DMS53 treated with DMSO at 0.1 percent for 48 hours (cell line): ENCODE results near the gene SPARCL1.
"Not testable (repeated sequence)": the region's sequence is repeated elsewhere in the genome, so short reads cannot be mapped to it uniquely, and the experiment has no call there.

Experiments used
- DNase-seq: peaks from one replicate; lab custom pipeline; 2025; ENCODE audit not compliant: unreplicated experiment; lab: John Stamatoyannopoulos, UW

Gene SPARCL1

DNA sequence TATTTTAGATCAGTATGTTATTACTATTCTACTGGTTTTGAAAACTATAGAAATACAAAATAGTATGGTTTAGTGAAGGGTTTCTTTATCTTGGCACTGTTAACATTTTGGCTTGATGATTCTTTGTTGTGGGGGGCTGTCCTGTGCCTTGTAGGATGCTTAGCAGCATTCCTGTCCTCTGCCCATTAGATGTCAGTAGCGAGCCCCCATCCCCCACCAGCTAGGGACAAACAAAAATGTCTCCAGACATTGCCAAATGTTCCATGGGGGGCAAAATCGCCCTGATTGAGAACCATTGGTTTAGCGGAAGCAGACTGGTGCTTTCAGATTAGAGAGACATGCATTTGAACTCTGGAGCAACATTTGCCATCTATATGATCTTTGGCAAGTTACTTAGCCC, 23.3 kb downstream of the SPARCL1 start:
- no peak for DNase-seq

DNA sequence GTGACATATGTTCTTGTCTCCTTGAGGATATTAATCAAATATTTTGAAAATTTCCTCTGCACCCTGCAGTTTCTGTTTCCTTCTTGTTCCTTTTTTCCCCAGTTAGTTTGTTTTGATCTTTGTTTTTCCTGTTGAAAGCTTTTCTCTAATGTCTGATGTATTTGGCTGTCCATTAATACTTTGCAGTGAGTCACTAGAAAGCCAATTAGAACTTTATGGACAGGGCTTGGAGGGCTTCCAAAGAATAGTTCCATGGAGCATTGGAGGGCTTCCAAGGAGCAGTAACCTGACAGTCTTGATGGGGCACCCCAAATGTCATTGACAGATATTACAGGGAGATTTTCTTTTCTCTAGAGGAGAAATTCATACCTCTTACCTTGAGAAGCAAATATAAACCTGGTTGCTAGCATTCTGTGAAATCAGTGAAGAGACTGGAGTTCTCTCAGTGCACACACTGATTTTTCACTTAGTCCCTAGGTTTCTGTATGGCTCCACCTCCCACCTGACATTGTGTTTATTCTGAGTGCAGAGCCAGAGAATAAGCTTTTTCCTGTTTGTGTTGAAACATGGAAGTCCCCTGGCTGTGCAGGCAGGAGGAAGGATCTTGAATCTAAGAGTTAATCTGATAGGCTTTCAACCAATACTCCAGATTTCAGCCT, 26.5 kb downstream of the SPARCL1 start:
- no peak for DNase-seq

DNA sequence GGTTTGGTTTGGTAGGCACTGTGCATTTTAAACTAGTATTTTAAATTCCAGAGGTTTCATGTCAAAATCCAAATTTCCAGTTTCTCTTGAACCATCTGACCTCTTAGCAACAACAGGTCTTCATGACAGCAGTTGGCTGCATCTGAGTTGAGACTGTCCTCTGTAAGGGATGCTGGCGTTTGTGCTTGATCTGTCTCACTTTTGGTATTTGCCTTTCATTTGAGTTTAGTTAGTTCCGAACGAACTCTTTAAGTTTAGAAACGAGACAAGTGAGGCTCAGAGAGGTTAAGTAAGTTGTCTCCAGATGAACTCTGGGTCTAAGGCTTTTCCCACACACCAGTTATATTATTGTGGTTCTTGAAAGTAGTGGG, 29.1 kb downstream of the SPARCL1 start:
- DNase-seq: no peak

DNA sequence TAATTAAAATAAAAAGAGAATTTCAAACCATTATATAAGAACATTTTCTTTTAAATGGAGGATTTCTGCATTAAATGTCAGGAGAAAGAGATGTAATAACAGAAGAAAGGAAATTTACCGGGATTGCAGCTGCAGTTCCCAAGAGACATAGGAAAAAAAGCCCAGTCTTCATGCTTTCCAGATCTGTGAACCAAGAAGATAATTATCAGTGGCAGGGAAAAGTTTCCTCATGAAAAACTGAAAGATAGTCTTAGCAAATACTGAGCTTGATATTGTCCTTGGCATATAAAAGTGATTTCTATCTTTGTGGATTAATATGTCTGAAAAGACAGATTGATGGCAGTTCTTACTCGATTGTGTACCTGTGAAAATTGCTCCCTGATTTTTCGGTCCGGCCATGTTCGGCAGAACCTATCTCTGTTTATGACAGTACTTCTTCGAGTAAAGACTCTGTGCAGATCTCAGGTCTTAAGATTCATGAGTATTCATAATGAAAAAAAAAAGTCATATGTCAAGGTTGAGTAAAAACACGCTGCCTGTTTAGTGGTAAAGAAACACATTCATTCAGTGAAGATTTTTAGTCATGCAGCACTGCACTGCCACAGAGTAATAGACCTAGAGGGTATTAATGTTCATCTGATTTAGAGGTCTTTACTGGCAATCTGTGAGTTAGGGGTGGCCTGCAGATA, 29.6 kb downstream of the SPARCL1 start:
- no peak for DNase-seq

DNA sequence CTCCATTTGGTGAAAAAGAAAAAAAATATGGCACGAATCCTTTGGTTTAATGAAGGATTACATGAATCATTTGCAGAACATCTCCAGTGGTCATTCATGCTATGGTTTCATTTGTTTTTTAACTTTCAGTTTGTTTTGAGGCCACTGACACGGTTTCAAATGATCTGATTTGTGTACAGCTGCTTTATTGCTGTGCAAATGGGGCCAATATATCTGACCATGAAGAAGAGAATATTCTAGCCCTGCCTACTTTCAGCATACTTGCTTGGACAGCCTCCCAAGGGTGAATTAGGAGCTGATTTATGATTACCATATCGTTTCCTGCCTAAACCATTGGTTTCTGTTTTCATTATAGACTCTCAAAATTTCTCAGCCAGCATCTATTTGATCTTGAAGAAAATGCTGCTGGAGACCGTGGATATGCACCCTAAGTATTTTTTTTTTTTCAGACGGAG, 30.7 kb downstream of the SPARCL1 start:
- DNase-seq: peak; percentile 37

DNA sequence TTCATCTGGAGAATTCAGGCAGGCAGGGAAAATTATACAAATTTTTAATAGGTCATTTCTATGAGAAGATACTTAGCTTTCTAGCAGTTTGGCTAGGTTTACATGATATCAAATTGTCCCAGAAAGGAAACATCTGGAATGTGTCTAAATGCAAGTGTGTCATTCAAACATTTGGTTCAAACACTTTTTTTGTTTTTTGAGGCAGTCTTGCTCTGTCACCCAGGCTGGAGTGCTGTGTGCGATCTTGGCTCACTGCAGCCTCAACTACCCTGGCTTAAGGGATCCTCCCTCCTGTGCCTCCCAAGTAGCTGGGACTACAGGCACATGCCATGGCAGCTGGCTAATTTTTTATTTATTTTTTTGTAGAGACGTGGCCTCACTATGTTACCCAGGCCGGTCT, 31.6 kb downstream of the SPARCL1 start:
- no peak for DNase-seq

DNA sequence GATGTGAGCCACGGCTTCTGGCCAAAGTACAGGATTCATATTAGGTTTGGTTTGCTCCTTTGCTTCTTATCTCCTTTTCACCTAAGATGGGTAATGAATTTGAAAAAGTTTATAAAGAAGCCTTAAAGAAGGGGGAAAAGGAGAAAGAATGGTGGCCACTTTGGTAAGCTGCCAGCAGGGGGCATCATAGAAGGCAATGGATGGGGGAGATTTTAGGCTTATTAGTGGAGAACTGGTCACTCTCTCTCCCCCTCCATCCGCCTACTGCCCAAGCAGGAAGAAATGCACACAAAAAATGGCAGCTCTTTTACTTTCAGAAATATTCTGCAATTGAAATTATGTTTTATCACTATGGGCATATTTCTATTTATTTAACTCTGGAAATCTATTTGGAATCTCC, 32.0 kb downstream of the SPARCL1 start:
- no peak for DNase-seq

DNA sequence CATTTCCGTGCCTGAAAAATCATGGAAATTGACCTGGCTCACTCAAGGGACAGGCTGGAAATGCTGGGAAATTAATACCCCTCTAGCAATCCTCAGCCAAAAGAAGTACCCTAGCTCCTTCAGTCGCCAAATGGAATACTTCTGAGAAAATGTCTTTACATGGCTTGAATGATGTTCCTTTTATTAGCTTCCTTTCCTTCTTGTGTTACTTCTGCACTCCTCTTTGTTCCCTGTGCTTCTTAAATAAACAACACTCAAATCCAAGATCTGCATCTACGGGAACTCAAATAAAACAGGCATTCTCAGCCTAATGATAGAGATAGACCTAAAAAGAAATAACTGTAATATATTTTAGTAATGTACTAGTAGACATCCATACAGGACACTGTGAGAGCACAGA, 36.1 kb downstream of the SPARCL1 start:
- no peak for DNase-seq

DNA sequence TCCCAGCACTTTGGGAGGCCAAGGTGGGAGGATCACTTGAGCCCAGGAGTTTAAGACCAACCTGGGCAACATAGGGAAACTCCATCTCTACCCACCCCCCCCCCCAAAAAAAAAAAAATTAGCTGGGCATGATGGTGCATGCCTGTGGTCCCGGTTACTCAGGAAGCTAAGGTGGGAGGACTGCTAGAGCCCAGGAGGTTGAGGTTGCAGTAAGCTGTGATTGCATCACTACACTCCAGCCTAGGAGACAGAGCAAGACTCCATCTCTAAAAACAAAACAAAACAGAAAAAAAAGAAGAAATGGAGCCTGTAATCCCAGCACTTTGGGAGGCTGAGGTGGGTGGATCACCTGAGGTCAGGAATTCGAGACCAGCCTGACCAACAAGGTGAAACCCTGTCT, 37.3 kb downstream of the SPARCL1 start:
- not testable (repeated sequence) for DNase-seq

DNA sequence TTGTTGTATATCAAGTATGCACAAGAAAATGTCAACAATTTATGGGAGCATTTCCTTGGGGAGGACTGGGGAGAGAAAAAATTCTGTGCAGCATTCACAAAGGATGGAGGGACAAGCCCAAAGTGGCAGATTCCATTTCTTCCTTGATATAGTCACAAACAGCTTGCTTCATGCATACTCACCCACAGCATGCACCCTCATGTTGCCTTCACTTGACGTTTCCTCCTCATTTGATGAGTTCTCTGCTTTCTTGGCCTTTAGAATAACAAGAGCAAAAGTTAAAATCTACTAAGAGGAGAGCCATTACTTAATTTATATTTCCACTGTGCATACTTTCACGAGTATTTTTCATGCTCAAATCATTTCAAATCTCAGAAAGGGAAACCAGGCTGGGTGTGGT, 37.7 kb downstream of the SPARCL1 start:
- no peak for DNase-seq

DNA sequence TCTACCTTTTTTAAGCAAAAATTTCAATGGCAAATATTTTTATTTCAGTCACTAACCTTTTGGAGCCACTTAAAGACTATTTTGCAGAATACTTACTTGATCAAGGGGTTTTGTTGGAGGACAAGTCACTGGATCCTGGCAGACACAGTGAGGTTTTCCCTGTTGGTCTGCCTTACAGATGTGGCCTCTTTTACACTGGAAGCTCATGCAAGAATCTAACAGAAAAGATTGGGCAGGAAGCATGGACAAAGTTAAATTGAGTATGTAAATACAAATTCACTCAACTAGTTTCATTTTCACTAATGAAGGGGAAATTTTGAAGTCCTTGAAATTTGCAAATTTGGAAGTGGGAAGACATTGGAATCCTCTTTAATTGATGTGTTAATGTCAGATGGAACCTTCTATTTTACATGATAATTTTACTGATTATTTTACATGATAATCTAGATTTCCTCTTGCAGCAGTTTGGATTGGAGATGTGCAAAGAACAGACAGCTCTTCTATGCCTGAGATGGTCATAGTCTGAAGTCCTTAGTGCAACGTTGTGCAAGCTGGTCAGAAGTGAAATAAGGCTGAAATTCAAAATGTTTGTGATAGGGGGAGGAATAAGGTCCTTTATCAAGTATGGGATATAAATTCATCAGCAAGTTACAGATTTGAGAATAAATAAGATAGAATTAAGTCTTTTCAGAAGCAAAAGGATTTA, 38.4 kb downstream of the SPARCL1 start:
- no peak for DNase-seq

DNA sequence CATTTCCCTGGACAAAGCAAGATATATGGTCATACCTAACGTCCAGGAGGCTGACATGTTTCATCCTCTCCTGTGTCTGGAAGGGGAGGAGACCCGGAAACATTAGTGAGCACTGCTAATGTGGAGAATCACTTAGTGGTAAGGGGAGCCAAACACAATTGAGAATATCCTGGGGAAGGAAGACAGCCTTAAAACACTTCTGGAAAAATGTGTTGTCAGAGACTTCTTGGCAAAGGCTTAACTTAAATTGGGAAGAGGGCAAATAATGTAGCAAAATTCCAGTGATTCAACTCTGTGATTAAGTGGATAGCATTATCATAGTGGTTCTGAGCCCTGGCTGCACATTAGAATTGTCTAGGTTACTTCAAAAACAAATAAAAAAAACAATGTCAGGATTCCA, 39.5 kb downstream of the SPARCL1 start:
- DNase-seq: no peak

DNA sequence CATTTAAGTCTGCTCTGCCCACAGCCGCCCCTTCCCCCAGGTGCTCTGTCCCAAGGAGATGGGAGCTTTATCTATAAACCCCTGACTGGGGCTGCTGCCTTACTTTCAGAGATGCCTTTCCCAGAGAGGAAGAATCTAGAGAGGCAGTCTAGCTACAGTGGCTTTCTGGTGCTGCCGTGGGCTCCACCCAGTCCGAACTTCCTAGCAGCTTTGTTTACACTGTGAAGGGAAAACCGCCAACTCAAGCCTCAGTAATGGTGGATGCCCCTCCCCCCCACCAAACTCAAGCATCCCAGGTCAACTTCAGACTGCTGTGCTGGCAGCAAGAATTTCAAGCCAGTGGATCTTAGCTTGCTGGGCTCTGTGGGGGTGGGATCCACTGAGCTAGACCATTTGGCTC, 40.5 kb downstream of the SPARCL1 start:
- not testable (repeated sequence) for DNase-seq

DNA sequence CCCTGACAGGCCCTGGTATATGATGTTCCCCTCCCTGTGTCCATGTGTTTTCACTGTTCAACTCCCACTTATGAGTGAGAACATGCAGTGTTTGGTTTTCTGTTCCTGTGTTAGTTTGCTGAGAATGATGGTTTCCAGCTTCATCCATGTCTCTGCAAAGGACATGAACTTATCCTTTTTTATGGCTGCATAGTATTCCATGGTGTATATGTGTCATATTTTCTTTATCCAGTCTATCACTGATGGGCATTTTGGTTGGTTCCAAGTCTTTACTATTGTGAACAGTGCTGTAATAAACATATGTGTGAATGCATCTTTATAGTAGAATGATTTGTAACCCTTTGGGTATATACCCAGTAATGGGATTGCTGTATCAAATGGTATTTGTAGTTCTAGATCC, 45.9 kb downstream of the SPARCL1 start:
- not testable (repeated sequence) for DNase-seq

DNA sequence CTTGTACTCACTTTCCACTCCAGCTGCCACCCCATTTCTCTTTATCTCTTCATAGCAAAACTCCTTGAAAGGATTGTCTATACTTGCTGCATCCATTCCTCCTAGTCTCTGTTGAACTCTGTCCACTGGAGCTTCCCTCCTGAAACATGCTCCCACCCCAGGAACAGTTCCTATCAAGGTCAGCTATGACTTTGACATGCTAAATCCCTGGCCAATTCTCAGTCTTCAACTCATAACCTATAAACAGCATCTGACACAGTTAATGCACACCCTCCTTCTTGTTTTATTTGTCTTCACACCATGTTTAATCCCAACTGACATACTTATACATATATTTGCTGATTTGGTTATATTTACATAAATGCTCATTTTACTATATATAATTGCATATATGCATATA, 47.8 kb downstream of the SPARCL1 start:
- no peak for DNase-seq

DNA sequence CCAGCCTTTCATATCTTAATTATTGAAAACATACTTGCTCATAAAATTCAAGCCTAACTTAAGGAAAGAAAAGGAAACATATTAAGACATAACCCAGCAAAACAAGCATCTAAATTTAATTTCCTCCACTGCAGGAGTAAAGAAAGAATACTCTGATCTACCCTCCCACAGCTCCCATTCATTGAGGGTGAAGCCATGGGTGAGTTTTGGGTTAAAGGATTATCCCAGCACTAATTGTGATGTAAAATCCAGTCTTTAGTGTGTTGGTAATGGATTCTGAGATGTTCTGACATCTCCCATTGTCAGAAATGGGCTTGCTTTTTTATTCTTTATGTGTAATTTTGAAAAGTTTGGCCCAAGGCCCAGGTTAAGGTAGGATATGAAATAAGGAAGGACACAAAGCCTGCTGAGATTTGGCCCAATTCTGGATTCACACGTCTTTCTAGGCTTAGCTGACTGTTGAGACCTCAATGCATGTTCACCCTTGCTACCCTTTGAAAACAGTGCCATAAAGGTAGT, 50.4 kb downstream of the SPARCL1 start:
- no peak for DNase-seq

DNA sequence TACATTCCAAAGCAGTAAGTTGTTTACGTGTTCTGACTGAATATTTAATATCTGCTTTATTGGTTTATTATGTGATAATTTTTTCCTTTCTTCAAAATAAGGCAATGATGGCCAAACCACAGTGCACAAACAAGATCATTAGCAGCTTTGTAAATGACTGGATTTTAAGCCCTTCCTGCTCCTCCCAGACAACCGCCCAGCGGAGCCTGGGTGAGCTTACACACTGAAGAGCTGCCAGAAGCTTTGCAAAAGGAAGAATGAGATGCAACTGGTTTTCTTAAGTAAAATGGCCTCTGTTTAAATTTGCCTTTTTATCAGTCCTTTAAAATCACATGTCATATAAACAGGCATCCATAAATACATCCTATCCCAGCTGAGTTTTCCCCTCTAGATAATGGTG, 52.2 kb downstream of the SPARCL1 start:
- no peak for DNase-seq

DNA sequence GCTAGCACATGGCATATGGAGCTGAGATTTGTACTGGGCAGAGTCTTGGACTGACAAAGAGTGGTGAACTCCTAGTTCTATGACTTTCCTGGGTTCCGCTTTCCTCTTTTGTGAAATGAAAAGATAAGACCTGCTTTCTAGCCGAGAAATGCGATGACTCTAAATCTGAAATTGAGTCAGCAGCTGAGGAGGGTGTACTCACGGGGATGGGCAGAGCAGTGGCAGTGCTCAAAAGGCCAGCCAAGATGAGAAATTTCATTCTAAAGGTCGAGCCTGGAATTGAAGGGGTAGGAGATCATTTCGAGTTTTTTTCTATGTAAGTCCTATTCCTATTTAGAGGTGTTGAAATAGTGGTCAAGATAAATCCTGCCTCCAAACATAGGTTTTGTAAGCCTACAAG, 59.8 kb downstream of the SPARCL1 start:
- no peak for DNase-seq

DNA sequence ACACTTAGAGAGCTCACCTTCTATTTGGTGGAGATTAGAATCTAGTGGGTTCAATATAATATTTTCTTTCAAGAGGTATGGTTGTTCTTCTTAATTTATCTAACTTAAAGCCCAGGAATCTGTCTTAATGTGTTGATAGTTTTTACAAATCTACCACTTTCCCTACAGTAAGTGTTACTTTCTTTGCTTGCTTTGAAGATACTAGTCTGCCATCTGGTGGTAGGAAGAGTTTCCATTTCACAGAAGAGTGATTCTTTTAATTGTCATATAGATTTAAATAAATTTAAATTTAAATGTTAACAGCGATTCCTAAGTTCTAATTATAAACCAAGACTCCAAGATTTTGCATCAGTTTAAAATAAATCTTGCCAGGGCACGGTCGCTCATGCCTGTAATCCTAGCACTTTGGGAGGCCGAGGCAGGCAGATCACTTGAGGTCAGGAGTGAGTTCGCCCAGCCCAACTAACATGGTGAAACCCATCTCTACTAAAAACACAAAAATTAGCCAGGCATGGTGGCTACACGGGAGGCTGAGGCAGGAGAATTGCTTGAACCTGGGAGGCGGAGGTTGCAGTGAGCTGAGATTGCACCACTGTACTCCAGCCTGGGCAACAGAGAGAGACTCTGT, 63.3 kb downstream of the SPARCL1 start:
- peak; percentile 9 for DNase-seq

DNA sequence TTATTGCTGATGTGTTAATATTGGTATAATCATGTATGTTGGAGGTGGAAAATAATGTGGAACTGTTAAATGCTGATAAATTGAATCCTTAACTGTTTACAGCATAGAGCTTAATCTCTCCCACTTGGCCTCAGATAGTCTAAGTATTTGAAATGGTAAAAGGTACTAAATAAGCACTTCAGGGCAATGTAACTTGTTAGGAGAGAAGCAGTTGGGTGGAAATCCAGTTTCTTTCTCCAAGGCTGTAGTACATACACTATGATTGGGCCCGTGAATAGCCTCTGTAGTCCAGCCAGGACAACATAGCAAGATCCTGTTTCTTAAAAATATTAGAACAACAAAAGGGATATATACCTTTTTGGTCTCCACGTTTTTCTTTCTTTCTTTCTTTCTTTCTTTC, 67.1 kb downstream of the SPARCL1 start:
- no peak for DNase-seq

DNA sequence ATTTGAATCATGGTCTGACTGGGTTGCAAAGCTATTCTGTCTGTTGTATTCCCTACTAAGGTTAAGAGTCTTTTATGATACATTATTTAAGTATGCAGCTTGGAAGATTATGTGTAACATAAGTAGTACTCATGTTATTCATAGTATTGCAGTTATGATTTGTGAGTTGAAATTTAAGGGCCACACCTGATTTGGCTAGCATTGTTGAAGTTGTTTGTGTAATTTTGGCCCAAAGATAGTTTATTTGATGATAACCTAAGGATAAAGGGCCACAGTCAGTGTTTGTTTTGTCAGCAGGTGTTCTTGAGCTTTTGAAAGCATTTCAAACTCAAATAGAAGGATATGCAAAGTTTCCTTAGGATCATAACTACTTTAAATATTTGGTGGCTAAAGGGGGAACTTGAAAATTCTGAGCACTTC, 67.9 kb downstream of the SPARCL1 start:
- no peak for DNase-seq

DNA sequence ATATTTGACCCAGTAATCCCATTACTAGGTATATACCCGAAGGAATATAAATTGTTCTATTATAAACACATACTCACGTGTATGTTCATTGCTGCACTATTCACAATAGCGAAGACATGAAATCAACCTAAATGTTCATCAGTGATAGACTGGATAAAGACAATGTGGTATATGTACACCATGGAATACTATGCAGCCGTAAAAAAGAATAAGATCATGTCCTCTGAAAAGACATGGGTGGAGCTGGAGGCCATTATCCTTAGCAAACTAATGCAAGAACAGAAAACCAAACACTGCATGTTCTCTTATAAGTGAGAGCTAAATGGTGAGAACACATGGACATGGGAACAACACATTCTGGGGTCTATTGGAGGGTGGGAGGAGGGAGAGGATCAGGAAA, 70.3 kb downstream of the SPARCL1 start:
- no peak for DNase-seq
